ENCODE results near the gene DENND1A.

GRCh38 chr9:123597048-123597447, 332.9 kb downstream of the DENND1A start:
- TF ChIP-seq CTCF (IDR thresholded peaks at IDR 0.05) (no peak), POLR2AphosphoS5 (IDR thresholded peaks at IDR 0.05) (no peak)
